Muscle of back (tissue), 13 donors: Measurements from ENCODE around the gene AKAP8. TPM values are rescaled to one million over a fixed set of nuclear protein-coding genes. Genes with fewer than 3 reads are reported as not detected.
"Not testable (repeated sequence)": the region's sequence is repeated elsewhere in the genome, so short reads cannot be mapped to it uniquely, and the experiment has no call there.

Experiments used
- DNase-seq, 3 donors: peaks; one replicate each; pipeline versions ENCODE4 v3.0.0 to v3.0.0-alpha.2; 2013
- long read RNA-seq, 9 donors: transcript quantifications; one replicate each; lab custom pipeline, GENCODE V29; 2026
- polyA plus RNA-seq, 10 donors: library from polyadenylated mRNA; unstranded; fragments of 120-200 nt; gene quantifications; one replicate each; pipeline ENCODE4 v1.2.1, GENCODE V29; 2013; ENCODE audit not compliant: insufficient read length in 10 of 10

Gene AKAP8
- 10 to 100 TPM; 15.7 to 21.8 (median 18.8) TPM for polyA plus RNA-seq
- long read RNA-seq, donor 1, partial matches to known transcripts, result 0 of 1 reads
- long read RNA-seq, donor 1, other reads (novel, unspliced or antisense), result 0 of 1 reads
- long read RNA-seq, donor 2, result 0 reads
- long read RNA-seq, donor 3, result 0 reads
- long read RNA-seq, donor 4, result 0 reads
- long read RNA-seq, donor 5, result 0 reads
- long read RNA-seq, donor 6, partial matches to known transcripts, result 0 of 1 reads
- long read RNA-seq, donor 6, other reads (novel, unspliced or antisense), result 0 of 1 reads
- long read RNA-seq, donor 7, result 0 reads
- long read RNA-seq, donor 8, partial matches to known transcripts, result 0 of 2 reads
- long read RNA-seq, donor 8, other reads (novel, unspliced or antisense), result 0 of 2 reads
- long read RNA-seq, donor 9, result 0 reads

- peak; percentile 99 to 100 (median 99) for DNase-seq
These were observed at the start of gene AKAP8 for GRCh38 chr19:15379083-15379998. Gene AKAP8, minus strand, starts transcription at chr19:15379787. Its CDS starts 56 bp downstream, at chr19:15379731.

DNA sequence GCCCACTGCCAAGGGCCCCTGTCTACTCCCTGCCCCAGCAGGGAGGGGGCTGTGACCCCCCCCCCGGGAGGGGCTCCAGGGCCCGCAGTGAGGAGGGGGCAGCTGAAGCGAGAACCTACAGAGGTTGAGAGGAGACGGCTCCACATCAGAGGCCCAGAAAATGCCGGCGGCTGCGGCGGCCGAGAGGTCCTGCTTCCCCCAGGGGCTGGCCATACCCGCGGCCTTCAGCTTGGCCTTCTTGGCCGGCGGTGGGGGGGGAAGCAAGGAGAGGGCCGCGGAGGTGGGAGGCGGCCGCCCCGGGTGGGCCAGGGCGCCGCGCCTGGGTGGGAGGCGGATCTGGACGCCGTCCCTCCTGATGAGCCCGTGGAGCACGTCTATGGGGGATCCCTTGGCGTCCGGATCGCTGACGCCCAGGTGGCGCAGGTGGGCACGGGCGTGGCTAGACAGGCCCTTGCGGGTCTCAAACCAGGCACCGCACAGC, 48.4 kb upstream of the AKAP8 start:
- no peak for DNase-seq

GRCh38 chr19:15427350-15427700, 47.7 kb upstream of the AKAP8 start:
- DNase-seq, result no peak

- DNase-seq, result no peak
These were observed 47.1 kb upstream of the AKAP8 start for GRCh38 chr19:15426485-15427349.

DNA sequence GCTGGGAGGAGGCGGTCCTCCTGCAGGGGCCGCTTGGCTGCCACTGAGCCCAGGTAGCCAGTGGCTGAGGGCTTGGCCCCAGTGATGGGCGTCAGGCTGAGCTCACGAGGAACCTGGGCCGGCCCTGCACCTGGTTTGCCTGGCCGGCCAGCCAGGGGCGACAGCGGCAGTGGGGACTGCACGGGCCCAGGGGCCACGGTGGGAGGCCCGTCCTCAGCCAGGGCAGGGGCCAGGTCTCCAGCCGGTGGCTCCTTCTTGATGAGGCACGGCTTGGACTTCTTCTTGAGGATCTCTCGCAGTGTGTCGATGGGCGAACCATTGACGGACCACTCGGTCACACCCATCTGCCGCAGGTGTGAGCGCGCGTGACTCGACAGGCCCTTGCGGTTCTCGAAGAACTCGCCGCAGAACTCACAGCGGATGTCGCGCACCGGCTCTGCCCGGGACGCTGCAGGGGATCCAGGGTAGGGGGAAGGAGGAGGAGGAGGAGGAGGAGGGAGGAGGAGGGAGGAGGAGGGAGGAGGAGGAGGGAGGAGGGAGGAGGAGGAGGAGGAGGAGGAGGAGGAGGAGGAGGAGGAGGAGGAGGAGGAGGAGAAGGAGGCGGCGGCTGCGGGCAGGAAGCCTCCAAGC, 45.8 kb upstream of the AKAP8 start:
- no peak for DNase-seq

- DNase-seq, result no peak
These were observed 45.2 kb upstream of the AKAP8 start for GRCh38 chr19:15424692-15425272.

DNA sequence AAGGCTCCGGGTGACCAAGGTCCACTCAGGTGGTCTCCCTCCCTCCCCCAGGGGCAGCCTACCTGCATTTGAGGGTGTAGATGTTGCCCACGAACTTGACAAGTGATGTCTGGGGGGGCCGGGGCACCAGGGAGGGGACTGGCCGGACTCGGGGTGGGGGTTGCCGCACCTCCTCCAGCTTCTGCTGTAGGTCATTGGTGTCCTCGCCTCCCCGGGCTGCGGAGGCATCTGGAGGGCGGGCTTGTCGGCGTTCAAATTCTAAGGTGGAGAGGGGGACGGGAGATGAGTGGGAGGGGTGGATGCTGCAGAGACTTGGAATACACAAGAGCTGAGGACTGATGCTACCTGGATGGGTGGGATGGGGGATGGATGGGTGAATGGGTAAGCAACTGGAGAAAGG, 44.5 kb upstream of the AKAP8 start:
- no peak for DNase-seq

- DNase-seq, result no peak
These were observed 43.5 kb upstream of the AKAP8 start for GRCh38 chr19:15423130-15423529.

DNA sequence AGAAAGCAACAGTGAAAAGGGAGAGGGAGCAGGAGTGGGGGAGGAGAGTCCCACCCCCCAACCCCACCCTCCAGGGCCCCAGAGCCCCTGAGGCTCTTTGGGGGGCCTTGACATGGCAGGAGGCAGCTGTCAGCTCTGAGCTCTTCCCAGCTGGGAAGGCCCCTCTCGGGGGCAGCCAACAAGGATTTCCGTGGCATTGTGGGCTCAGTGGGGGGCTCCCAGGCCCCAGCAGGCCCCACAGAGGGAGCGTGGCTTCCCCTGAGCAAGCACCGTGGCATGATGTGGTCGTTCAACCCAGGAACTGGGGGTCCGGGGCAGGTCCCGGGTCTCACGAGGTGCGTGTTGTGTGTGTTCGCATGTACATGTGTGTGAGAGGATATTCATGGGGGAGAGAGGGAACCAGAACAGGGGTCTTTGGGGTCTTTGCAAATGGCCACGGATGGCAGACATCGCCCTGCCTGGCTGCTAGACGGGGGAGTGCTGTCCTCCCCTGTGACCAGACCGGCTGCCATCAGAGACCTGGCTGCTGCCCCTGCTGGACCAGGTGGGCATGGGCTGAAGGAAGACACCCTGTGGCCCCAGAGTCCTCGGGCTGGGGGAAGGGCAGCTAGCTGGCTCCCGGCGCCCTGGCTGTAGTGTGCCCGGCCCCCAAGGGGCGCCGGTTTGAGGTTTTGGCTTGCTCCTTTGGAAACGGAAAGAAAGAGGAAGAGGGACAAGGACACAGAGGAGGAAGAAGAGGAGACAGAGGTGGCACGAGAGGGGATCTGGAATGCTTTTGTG, 42.9 kb upstream of the AKAP8 start:
- no peak for DNase-seq

DNA sequence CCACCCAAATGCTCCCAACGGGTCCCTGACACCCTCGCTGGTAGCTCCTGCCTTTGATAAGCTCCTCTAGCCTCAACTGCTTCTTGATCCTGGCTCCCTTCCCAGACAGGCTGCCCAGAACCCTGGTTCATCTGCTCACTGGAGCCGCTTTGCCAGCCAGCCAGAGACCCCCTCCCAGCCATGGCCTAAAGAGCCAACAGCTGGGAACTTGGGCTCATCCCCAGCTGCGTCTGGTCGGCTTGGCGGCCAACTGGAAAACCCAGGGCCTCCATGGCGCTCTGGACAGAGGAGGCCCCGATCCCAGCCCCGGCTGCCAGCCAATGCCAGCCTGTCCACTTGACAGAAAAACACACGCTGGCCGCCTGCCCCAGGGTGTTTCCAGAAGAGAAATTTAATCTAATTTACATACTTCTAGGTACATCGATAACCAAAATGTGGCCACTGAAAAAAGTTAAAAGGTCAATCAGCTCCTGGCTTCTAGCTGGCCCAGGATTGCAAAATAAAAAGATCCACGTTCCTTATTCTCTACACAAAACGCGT, 42.2 kb upstream of the AKAP8 start:
- peak; percentile 75 to 82 (median 75) for DNase-seq

DNA sequence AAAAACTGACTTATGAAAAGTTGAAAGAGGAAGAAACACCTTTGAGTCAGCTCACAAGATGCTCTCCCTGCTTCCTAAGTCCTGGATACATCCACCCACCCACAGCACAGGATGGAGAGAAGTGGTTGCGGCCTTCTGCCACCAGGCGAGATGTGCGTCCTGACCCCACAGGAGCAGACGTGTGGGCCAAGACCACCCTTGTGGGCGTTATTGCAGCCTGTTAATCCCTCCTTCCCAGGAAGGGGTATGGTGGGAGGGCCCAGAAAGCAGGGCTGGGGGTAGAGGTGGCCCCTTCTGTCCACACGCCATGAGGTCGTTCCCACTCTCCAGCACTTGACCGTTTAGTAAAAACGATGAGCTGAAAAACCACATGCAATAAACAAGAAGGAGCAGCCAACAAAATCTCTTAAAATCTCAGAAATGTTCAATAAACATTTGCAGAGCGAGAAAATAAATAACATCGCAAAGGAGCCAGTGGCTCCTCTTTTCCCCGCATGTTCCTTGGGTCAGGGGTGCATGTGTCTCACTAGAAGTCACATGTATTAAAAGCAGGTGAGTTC, 41.6 kb upstream of the AKAP8 start:
- DNase-seq, result no peak

DNA sequence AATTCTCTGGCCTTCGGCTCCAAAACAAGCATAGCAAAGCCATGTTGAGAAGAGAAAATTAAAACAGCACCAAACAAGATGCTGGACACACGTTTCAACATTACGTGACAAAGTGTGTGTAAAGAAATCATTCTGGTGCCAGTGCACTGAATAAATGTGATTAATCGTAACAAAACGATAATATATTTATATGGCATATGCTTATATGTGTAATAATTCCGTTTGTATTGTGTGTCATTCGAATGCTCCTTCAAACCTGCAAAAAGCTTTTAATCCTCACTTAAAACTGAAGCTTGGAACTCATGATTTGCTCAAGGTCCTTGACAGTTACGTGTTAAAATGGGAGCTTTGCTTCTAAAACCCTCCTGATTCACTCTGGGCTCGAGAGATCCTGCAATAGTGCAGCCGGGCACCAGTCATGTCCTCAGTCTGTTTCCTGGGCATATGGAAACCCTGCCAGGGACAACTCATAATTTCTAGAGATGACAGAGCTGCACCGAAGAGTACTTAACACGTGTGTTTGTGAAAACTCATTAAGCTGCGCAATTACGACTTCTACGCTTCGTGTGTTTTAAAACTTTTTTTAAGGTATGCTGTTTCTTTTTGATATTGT, 39.9 kb upstream of the AKAP8 start:
- no peak for DNase-seq

GRCh38 chr19:15418579-15419412, 39.2 kb upstream of the AKAP8 start, which contains the start of gene AKAP8L:
Gene AKAP8L, minus strand, starts transcription at chr19:15418988. Its CDS starts 65 bp downstream, at chr19:15418923.
- DNase-seq, result peak; percentile 99 to 100 (median 100)

DNA sequence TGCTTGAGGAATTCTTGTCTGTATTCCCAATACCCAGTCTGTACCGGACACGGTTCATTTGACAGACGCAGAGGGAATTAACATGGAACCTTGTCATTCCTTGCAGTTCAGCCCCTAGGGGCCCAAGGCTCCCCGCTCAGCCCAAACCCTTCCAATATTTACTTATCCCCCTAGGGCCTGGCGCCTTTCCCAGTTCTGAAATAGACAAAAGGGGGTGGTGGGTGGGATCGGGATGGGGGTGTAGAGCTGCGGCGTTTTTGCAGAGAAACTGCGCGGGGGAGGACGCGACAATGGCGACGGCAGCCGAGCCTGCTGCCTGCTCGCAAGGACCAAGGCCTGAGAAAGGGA, 38.6 kb upstream of the AKAP8 start:
- DNase-seq, result no peak

- DNase-seq, result peak in 1 of 3 donors; percentile 25
These were observed 38.1 kb upstream of the AKAP8 start for GRCh38 chr19:15417699-15418098.

DNA sequence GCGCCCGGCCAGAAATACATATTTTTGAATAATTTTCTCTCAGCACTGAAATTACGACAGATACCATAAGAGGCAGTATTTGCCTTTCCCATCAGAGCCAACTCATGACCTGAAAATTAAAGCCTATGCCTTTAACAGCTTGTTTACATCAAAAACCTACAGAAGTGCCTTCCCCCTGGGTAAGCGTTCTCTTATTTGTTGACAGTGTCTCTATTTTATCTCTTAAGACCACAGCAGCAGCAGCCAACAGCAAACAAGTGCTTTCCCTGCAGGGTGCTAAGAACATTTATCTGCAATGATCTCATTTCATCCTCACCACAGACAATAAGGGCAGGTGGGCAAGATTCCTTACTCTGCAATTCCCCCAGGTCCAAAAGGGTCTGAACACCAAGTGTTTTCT, 33.2 kb upstream of the AKAP8 start:
- no peak for DNase-seq

DNA sequence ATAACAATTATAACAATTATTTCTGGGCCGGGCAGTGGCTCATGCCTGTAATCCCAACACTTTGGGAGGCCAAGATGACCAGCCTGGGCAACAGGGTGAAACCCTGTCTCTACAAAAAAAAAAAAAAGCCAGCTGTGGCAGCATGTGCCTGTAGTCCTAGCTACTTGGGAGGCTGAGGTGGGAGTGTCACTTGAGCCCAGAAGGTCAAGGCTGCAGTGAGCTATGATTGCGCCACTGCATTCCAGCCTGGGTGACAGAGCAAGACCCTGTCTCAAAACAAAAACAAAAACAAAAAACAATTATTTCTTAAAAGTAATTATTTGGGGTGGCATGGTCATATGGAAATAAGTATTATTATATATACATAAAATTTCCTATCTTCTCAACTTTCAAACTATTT, 31.8 kb upstream of the AKAP8 start:
- not testable (repeated sequence) for DNase-seq

GRCh38 chr19:15404780-15405211, 25.2 kb upstream of the AKAP8 start:
- no peak for DNase-seq
